Spleen (tissue), 7 donors: ENCODE measurements around the gene RARG.

Experiments
- CTCF ChIP-seq, 11 experiments: fragments of 200-600 bp in 7 of 11; fragments of 450-650 bp in 4 of 11; sonication (generic) in 4 of 11; IDR thresholded peaks in 8 of 11; conservative IDR thresholded peaks in 3 of 11; 1 replicate in 7 of 11; 2 replicates in 4 of 11; pipeline versions ENCODE4 v1.4.0 to v1.8.0; 2016 to 2021; ENCODE audit warnings: antibody characterized with exemption in 11 of 11, inconsistent platforms in 4 of 11, mild to moderate bottlenecking in 1 of 11
- POLR2A ChIP-seq, 3 donors: fragments of 450-650 bp; IDR thresholded peaks; one replicate each; pipeline ENCODE4 v1.5.1; 2017; ENCODE audit warnings: antibody characterized with exemption in 3 of 3, mild to moderate bottlenecking in 1 of 3
- donor health status: DM: no; HTN: no; CAD: no; lungs with moderate emphysema.
- donor health status: DM: no; HTN: no; CAD: no.
- donor health status: DM: no; HTN: no; CAD: no.

- no peak for TF ChIP-seq CTCF (IDR thresholded peaks at IDR 0.05 in 8 of 11, conservative IDR thresholded peaks at IDR 0.05 in 3 of 11)
- no peak for TF ChIP-seq POLR2A (IDR thresholded peaks at IDR 0.05)
These were observed 26.1 kb downstream of the RARG start for GRCh38 chr12:53205747-53206419.
